Measurements from ENCODE around the gene NDUFA8.

Gene NDUFA8

DNA sequence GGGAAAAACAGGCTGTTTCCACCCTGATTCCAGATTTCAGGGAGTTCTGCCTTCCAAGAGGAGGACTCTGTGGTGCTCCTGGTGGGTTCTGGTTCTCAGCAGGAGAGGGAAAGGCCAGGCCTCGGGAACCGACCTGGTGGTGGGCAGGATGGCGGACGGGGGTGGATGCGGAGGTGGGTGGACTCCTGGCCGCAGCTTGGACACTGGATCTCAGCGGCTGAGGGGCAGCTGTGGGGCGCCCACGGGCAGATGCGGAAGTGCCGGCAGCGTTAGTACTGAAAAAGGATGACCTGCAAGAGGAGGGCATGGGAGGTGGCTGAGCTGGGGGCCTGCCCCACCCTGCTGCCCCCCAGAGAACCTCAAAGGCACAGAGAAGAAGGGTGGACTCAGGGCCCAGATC is 44.9 kb upstream of the NDUFA8 start:
- no peak overlapping the region for H3K4me3 ChIP-seq (ENCODE audit: severe bottlenecking)
- H3K36me3 ChIP-seq (ENCODE audit: low read depth) = no peaks in the 10 kb centered on the region
- H3K9me3 ChIP-seq (ENCODE audit: severe bottlenecking) = no peaks in the 10 kb centered on the region
- ATAC-seq (ENCODE audit: low read depth) (no peak), DNase-seq (ENCODE audit: low spot score) (no peak)
- no peak overlapping the region for H3K27ac ChIP-seq (ENCODE audit: poor library complexity, severe bottlenecking)
- H3K27me3 ChIP-seq (ENCODE audit: insufficient read depth, poor library complexity, severe bottlenecking) = no peaks in the 10 kb centered on the region
- H3K4me1 ChIP-seq (ENCODE audit: insufficient read depth, poor library complexity, severe bottlenecking) = no peaks in the 10 kb centered on the region
- TF ChIP-seq, protein P1, sequence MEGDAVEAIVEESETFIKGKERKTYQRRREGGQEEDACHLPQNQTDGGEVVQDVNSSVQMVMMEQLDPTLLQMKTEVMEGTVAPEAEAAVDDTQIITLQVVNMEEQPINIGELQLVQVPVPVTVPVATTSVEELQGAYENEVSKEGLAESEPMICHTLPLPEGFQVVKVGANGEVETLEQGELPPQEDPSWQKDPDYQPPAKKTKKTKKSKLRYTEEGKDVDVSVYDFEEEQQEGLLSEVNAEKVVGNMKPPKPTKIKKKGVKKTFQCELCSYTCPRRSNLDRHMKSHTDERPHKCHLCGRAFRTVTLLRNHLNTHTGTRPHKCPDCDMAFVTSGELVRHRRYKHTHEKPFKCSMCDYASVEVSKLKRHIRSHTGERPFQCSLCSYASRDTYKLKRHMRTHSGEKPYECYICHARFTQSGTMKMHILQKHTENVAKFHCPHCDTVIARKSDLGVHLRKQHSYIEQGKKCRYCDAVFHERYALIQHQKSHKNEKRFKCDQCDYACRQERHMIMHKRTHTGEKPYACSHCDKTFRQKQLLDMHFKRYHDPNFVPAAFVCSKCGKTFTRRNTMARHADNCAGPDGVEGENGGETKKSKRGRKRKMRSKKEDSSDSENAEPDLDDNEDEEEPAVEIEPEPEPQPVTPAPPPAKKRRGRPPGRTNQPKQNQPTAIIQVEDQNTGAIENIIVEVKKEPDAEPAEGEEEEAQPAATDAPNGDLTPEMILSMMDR (IDR thresholded peaks at IDR 0.05; ENCODE audit: poor library complexity, severe bottlenecking) = no peak

DNA sequence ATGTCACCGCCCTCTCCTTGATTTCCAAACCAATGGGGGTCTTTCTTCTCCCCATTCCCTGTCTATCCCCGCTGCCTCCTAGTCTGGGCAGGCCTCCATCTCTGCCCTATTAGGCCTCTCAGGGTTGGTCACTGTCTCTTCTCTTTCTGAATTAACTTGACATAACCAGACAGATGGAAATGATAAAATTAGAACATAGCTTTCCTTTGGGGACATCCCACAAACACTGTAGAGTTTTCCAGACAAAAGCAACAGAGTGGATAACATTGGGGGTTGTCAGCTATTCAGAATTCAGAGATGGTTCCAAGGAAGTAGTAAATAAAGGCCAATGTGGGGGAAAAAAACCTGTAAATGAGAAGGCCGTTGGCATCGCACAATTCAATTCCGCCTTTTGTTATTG is 44.5 kb upstream of the NDUFA8 start:
- Histone ChIP-seq H3K27ac (ENCODE audit: poor library complexity, severe bottlenecking) (no peak overlapping the region), H3K27me3 (ENCODE audit: insufficient read depth, poor library complexity, severe bottlenecking) (no peaks in the 10 kb centered on the region), H3K9me3 (ENCODE audit: severe bottlenecking) (no peaks in the 10 kb centered on the region), H3K4me1 (ENCODE audit: insufficient read depth, poor library complexity, severe bottlenecking) (no peaks in the 10 kb centered on the region), H3K36me3 (ENCODE audit: low read depth) (no peaks in the 10 kb centered on the region), H3K4me3 (ENCODE audit: severe bottlenecking) (no peak overlapping the region)
- TF ChIP-seq, protein P1 (IDR thresholded peaks at IDR 0.05; ENCODE audit: poor library complexity, severe bottlenecking) = no peak
- no peak for ATAC-seq (ENCODE audit: low read depth)
- no peak for DNase-seq (ENCODE audit: low spot score)

DNA sequence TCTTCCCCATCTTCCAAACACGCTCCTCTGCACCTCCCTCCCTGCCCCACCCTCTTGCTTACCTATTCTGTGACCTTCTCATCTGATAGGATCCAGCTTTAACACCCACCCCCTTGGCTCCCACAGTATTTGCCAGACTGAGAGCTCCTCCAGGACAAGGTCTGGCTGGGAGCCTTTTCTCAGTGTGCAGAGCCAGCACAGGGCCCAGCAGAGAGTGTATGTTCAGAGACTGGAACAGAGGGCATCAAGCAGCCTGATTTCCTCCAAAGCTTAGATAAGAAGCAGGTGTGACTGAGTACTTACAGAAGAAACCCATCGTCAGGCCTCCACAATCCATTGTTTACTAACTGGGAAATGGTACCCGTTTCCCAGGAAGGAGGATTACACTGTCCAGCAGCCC is 42.5 kb upstream of the NDUFA8 start:
- no peak for DNase-seq (ENCODE audit: low spot score)
- no peaks in the 10 kb centered on the region for H3K9me3 ChIP-seq (ENCODE audit: severe bottlenecking)
- no peak overlapping the region for H3K4me3 ChIP-seq (ENCODE audit: severe bottlenecking)
- TF ChIP-seq, protein P1 (IDR thresholded peaks at IDR 0.05; ENCODE audit: poor library complexity, severe bottlenecking) = no peak
- no peak overlapping the region for H3K27ac ChIP-seq (ENCODE audit: poor library complexity, severe bottlenecking)
- no peaks in the 10 kb centered on the region for H3K27me3 ChIP-seq (ENCODE audit: insufficient read depth, poor library complexity, severe bottlenecking)
- H3K36me3 ChIP-seq (ENCODE audit: low read depth) = no peaks in the 10 kb centered on the region
- no peaks in the 10 kb centered on the region for H3K4me1 ChIP-seq (ENCODE audit: insufficient read depth, poor library complexity, severe bottlenecking)
- ATAC-seq (ENCODE audit: low read depth) = no peak

DNA sequence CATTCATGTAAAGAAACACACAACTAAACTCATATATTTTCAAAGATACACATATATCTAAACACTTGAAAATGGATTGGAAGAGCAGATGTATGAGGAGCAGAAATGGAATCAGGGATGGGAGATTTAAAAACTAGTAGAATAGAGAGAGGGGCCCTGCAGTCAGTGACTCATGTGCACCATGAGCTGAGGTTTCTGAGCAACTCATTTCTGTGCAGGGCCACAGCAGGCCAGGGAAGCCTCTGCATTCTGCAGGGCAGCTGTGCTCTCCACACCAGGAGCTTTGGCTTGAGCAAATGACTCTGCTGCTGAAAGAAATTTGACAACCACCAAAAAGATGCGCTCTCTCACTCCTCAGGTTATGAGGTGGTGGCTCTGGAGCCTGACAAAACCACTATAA is 42.1 kb upstream of the NDUFA8 start:
- Histone ChIP-seq H3K27ac (ENCODE audit: poor library complexity, severe bottlenecking) (no peak overlapping the region), H3K4me1 (ENCODE audit: insufficient read depth, poor library complexity, severe bottlenecking) (no peaks in the 10 kb centered on the region), H3K9me3 (ENCODE audit: severe bottlenecking) (no peaks in the 10 kb centered on the region), H3K36me3 (ENCODE audit: low read depth) (no peaks in the 10 kb centered on the region), H3K4me3 (ENCODE audit: severe bottlenecking) (no peak overlapping the region), H3K27me3 (ENCODE audit: insufficient read depth, poor library complexity, severe bottlenecking) (no peaks in the 10 kb centered on the region)
- no peak for DNase-seq (ENCODE audit: low spot score)
- TF ChIP-seq, protein P1 (IDR thresholded peaks at IDR 0.05; ENCODE audit: poor library complexity, severe bottlenecking) = no peak
- no peak for ATAC-seq (ENCODE audit: low read depth)

DNA sequence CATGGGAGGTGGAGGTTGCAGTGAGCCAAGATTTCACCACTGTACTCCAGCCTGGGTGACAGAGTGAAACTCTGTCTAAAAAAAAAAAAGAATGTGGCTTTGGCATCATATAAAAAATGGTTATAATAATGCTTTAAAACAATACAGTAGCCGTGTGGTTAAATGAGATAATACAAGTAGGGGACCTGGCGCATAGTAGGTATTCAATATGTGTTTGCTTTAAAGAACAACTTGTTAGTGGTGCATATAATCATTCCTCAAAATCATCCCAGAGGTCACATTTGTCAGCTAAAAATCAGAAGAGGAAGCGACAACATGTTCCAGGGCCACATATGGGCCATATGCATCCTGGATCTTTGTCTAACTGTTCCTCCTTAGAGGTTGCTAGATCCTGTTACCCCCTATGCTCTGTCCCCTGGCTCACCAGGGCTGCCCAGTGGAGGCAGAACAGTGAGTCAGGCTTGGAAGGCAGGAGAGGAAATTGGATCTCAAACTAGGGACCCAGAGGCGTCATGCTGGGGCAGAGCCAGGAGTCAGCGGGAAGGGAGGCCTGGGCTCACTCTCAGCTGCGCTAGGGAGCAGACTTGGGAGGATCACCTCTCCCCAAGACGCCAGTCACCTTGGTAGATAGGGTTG is 41.5 kb upstream of the NDUFA8 start:
- Histone ChIP-seq H3K36me3 (ENCODE audit: low read depth) (no peaks in the 10 kb centered on the region), H3K27me3 (ENCODE audit: insufficient read depth, poor library complexity, severe bottlenecking) (no peaks in the 10 kb centered on the region), H3K27ac (ENCODE audit: poor library complexity, severe bottlenecking) (no peak overlapping the region), H3K4me1 (ENCODE audit: insufficient read depth, poor library complexity, severe bottlenecking) (no peaks in the 10 kb centered on the region), H3K4me3 (ENCODE audit: severe bottlenecking) (no peak overlapping the region), H3K9me3 (ENCODE audit: severe bottlenecking) (no peaks in the 10 kb centered on the region)
- DNase-seq (ENCODE audit: low spot score) = no peak
- no peak for ATAC-seq (ENCODE audit: low read depth)
- TF ChIP-seq, protein P1 (IDR thresholded peaks at IDR 0.05; ENCODE audit: poor library complexity, severe bottlenecking) = no peak
